SK-N-SH (cell line): ENCODE results near the gene SLC7A6.

Experiments
- EP300 ChIP-seq, 2 experiments: IDR thresholded peaks; 2 replicates each; pipeline versions ENCODE4 v1.4.0 to v1.6.1; 2012; ENCODE audit warnings: borderline replicate concordance in 1 of 2, low read depth in 1 of 2, low read length in 1 of 2
- GATA2 ChIP-seq: sonication (generic); formaldehyde crosslinking; IDR thresholded peaks from 2 replicates; pipeline ENCODE4 v1.5.0; 2020; ENCODE audit warnings: mild to moderate bottlenecking, missing genetic modification reagents
- NFIC ChIP-seq: IDR thresholded peaks from 2 replicates; pipeline ENCODE4 v1.4.0; 2012; ENCODE audit warnings: borderline replicate concordance
- SMC3 ChIP-seq: IDR thresholded peaks from 2 replicates; pipeline ENCODE4 v1.6.1; 2012; ENCODE audit warnings: low read depth, low read length, improper control_type of control experiment
- TEAD4 ChIP-seq: IDR thresholded peaks from 2 replicates; pipeline ENCODE4 v1.4.0; 2012; ENCODE audit warnings: mild to moderate bottlenecking, borderline replicate concordance; ENCODE audit not compliant: insufficient read depth
- YY1 ChIP-seq: IDR thresholded peaks from 2 replicates; pipeline ENCODE4 v1.4.0; 2012; ENCODE audit warnings: low read depth, mild to moderate bottlenecking
- TF ChIP-seq, protein P1 (sequence below): fragments of 200-600 bp; sonication (generic); IDR thresholded peaks from 2 replicates; pipeline ENCODE4 v1.6.1; 2017; ENCODE audit warnings: antibody characterized with exemption, mild to moderate bottlenecking, moderate library complexity

DNA sequence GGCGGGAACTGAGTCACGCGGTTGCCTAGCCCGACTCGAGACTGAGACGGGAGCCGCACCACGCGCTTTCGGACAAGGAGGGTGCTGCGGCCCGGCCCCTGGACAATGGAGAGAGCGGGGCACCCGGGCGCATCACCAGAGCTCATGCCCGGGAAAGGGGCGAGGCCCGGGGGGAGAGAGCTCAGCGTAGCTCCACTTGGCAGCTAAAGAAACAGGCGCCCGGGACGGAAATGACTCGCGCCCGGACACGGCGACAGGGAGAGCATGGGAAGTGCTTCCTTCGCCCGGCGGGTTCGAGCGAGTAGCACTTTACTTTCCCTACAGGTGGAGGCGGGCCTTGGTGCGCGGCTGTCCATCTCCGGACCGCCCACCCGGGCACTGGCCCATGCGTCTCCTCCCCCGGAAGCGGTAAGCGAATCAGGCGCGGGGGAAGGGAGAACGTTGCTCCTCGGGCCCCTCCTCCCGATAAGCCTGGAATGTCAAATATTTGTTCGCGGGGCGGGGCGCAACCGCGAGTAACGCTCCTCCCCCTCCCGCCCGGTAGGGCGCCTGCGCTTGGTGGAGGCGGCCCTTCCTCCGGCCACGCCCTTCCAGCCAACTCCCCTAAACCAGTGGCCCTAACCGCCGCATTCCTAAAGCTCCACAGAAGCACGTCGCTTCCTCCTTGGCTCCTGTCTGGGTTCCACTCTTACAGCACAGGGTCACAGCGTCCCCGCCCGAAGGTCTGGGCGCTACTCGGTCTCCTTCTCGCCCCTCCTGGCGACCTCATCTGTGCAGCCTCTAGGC, 26.9 kb upstream of the SLC7A6 start:
- TF ChIP-seq, protein P1, sequence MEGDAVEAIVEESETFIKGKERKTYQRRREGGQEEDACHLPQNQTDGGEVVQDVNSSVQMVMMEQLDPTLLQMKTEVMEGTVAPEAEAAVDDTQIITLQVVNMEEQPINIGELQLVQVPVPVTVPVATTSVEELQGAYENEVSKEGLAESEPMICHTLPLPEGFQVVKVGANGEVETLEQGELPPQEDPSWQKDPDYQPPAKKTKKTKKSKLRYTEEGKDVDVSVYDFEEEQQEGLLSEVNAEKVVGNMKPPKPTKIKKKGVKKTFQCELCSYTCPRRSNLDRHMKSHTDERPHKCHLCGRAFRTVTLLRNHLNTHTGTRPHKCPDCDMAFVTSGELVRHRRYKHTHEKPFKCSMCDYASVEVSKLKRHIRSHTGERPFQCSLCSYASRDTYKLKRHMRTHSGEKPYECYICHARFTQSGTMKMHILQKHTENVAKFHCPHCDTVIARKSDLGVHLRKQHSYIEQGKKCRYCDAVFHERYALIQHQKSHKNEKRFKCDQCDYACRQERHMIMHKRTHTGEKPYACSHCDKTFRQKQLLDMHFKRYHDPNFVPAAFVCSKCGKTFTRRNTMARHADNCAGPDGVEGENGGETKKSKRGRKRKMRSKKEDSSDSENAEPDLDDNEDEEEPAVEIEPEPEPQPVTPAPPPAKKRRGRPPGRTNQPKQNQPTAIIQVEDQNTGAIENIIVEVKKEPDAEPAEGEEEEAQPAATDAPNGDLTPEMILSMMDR, result no peak
- peak; percentile 99 for TF ChIP-seq TEAD4
- 0 out of 2 replicates have a peak, but pooled peaks have one; percentile 56 for TF ChIP-seq YY1
- peak; percentile 16 to 49; a peak in 1 of 4 replicates for TF ChIP-seq EP300 (IDR thresholded peaks at IDR 0.05; ENCODE audit: borderline replicate concordance in 1 of 2, low read depth in 1 of 2, low read length in 1 of 2)
- no peak for TF ChIP-seq GATA2 (CRISPR knock-in tag)
- 0 out of 2 replicates have a peak, but pooled peaks have one; percentile 22 for TF ChIP-seq NFIC
- TF ChIP-seq SMC3, result no peak
